Keratinocyte (primary cell): Measurements from ENCODE around the gene SYT9. TPM values are rescaled to one million over a fixed set of nuclear protein-coding genes. Genes with fewer than 3 reads are reported as not detected.

ENCODE experiments used
- DNase-seq: peaks from one replicate; pipeline ENCODE4 v3.0.0-alpha.2; 2011; ENCODE audit warnings: low read depth, missing footprints, low spot score
- FAIRE-seq: peaks from 2 replicates; lab custom pipeline; 2011; peaks lifted over from hg19 to GRCh38; lab: Jason Lieb, UNC
- H2AFZ ChIP-seq: 2 replicates; pipeline ENCODE4 v1.6.0; 2012; ENCODE audit warnings: low read length, control low read depth, inconsistent platforms; ENCODE audit not compliant: control insufficient read depth
- H3K27ac ChIP-seq: 2 replicates; pipeline ENCODE4 v1.5.1; 2011; ENCODE audit warnings: low read length; ENCODE audit not compliant: control insufficient read depth, insufficient read depth
- H3K27me3 ChIP-seq: 3 replicates; pipeline ENCODE4 v1.6.0; 2011; ENCODE audit warnings: low read length; ENCODE audit not compliant: control insufficient read depth, insufficient read depth; ENCODE audit errors: extremely low read depth
- H3K36me3 ChIP-seq, 2 experiments: 2 replicates in 1 of 2; 3 replicates in 1 of 2; pipeline ENCODE4 v1.5.1; 2011; ENCODE audit warnings: low read length in 2 of 2, mild to moderate bottlenecking in 1 of 2; ENCODE audit not compliant: control insufficient read depth in 2 of 2, insufficient read depth in 2 of 2; ENCODE audit errors: extremely low read depth in 1 of 2
- H3K4me1 ChIP-seq: 3 replicates; pipeline ENCODE4 v1.5.1; 2011; ENCODE audit warnings: low read length; ENCODE audit not compliant: control insufficient read depth, insufficient read depth; ENCODE audit errors: extremely low read depth
- H3K4me2 ChIP-seq: 3 replicates; pipeline ENCODE4 v1.6.0; 2011; ENCODE audit warnings: low read depth, low read length; ENCODE audit not compliant: control insufficient read depth, insufficient read depth; ENCODE audit errors: extremely low read depth
- H3K4me3 ChIP-seq, 3 experiments: fragments of 200-600 bp in 1 of 3; sonication (generic) in 1 of 3; 2 replicates in 2 of 3; 3 replicates in 1 of 3; pipeline ENCODE4 v1.5.1; 2011 to 2016; ENCODE audit warnings: low read length in 3 of 3, mild to moderate bottlenecking in 3 of 3, control low read depth in 2 of 3, inconsistent platforms in 1 of 3, low read depth in 1 of 3, mixed read lengths in 1 of 3, mixed run types in 1 of 3, moderate library complexity in 1 of 3; ENCODE audit not compliant: control insufficient read depth in 2 of 3, insufficient read depth in 2 of 3; ENCODE audit errors: extremely low read depth in 1 of 3
- H3K79me2 ChIP-seq: 2 replicates; pipeline ENCODE4 v1.6.0; 2012; ENCODE audit warnings: low read length; ENCODE audit not compliant: control insufficient read depth, insufficient read depth
- H3K9ac ChIP-seq: 3 replicates; pipeline ENCODE4 v1.6.0; 2011; ENCODE audit warnings: low read length; ENCODE audit not compliant: control insufficient read depth, insufficient read depth; ENCODE audit errors: extremely low read depth
- H3K9me1 ChIP-seq: 3 replicates; pipeline ENCODE4 v1.6.0; 2011; ENCODE audit warnings: low read length; ENCODE audit not compliant: control insufficient read depth, insufficient read depth; ENCODE audit errors: extremely low read depth
- H3K9me3 ChIP-seq: 2 replicates; pipeline ENCODE4 v1.5.1; 2012; ENCODE audit warnings: low read depth, low read length; ENCODE audit not compliant: control insufficient read depth
- H4K20me1 ChIP-seq: 3 replicates; pipeline ENCODE4 v1.6.0; 2011; ENCODE audit warnings: low read length; ENCODE audit not compliant: control insufficient read depth, insufficient read depth; ENCODE audit errors: extremely low read depth
- CTCF ChIP-seq, 3 experiments: IDR thresholded peaks in 1 of 3; conservative IDR thresholded peaks in 1 of 3; optimal IDR thresholded peaks in 1 of 3; 2 replicates in 2 of 3; 3 replicates in 1 of 3; pipeline versions ENCODE3 to v1.5.1; 2011; ENCODE audit warnings: low read length in 3 of 3, mild to moderate bottlenecking in 3 of 3, moderate library complexity in 2 of 3, control low read depth in 1 of 3, inconsistent platforms in 1 of 3; ENCODE audit not compliant: insufficient read depth in 2 of 3; ENCODE audit errors: extremely low read depth in 1 of 3
- EZH2 ChIP-seq: IDR thresholded peaks from one replicate; pipeline ENCODE4 v1.6.1; 2012; ENCODE audit warnings: inconsistent platforms, mild to moderate bottlenecking, low read length, moderate library complexity
- dilution Hi-C: fragments of 300-500 bp; cut with MboI; formaldehyde crosslinking; loops from one replicate; pipeline ENCODE4 v1.7.0; 2020; ENCODE audit warnings: low sequenced_read_pairs; ENCODE audit not compliant: extremely low pct_ligation_motif_present
- polyA plus RNA-seq, 5 experiments: library from polyadenylated mRNA; depleted of rRNA in 3 of 5; stranded (reverse) in 3 of 5; stranded (forward) in 1 of 5; unstranded in 1 of 5; fragments of >200 nt; gene quantifications; 1 replicate in 1 of 5; 2 replicates in 3 of 5; 3 replicates in 1 of 5; pipeline versions ENCODE4 v1.2.1 to v1.2.3, GENCODE V29; 2011 to 2012; ENCODE audit warnings: missing spikeins in 2 of 5, low read depth in 1 of 5, low replicate concordance in 1 of 5

The SYT9 gene
- polyA plus RNA-seq, 1 donor (not counting 4 experiments of a cell fraction or from before 2014, with no cell fraction given): not detected

- dilution Hi-C loops: no loop called here
- Histone ChIP-seq H3K9ac (no peak overlapping the region), H3K79me2 (no peaks in the 10 kb centered on the region), H3K4me3 (no peak overlapping the region), H3K9me3 (no peaks in the 10 kb centered on the region), H3K4me2 (no peak overlapping the region), H3K27me3 (peaks cover 31% of the 10 kb centered on the region), H3K9me1 (no peaks in the 10 kb centered on the region), H3K4me1 (no peaks in the 10 kb centered on the region), H3K36me3 (no peaks in the 10 kb centered on the region), H3K27ac (no peak overlapping the region), H2AFZ (no peak overlapping the region), H4K20me1 (no peaks in the 10 kb centered on the region)
- FAIRE-seq (no peak), DNase-seq (no peak)
- TF ChIP-seq CTCF (optimal IDR thresholded peaks at IDR 0.05 in 1 of 3, IDR thresholded peaks at IDR 0.05 in 1 of 3, conservative IDR thresholded peaks at IDR 0.05 in 1 of 3; ENCODE audit: extremely low read depth in 1 of 3, insufficient read depth in 2 of 3, low read length in 3 of 3) (no peak), EZH2 (no peak)
Observed at GRCh38 chr11:7254731-7255291, 3.1 kb downstream of the SYT9 start.

GRCh38 chr11:7256943-7257342 is 5.2 kb downstream of the SYT9 start:
- Histone ChIP-seq H3K27ac (no peak overlapping the region), H4K20me1 (no peaks in the 10 kb centered on the region), H3K4me1 (no peaks in the 10 kb centered on the region), H3K9me1 (no peaks in the 10 kb centered on the region), H3K27me3 (peaks cover 22% of the 10 kb centered on the region), H3K9me3 (no peaks in the 10 kb centered on the region), H2AFZ (no peak overlapping the region), H3K36me3 (no peaks in the 10 kb centered on the region), H3K4me2 (no peak overlapping the region), H3K79me2 (no peaks in the 10 kb centered on the region), H3K4me3 (no peak overlapping the region), H3K9ac (no peak overlapping the region)
- TF ChIP-seq CTCF (optimal IDR thresholded peaks at IDR 0.05 in 1 of 3, IDR thresholded peaks at IDR 0.05 in 1 of 3, conservative IDR thresholded peaks at IDR 0.05 in 1 of 3; ENCODE audit: extremely low read depth in 1 of 3, insufficient read depth in 2 of 3, low read length in 3 of 3): no peak
- TF ChIP-seq EZH2: no peak
- no peak for FAIRE-seq
- DNase-seq: no peak
- dilution Hi-C loops: no loop called here
